K562 (cell line): ENCODE data around the gene ZFP69. TPM values are rescaled to one million over a fixed set of nuclear protein-coding genes. Genes with fewer than 3 reads are reported as not detected.
A peak's percentile ranks its signal among the peaks of the same experiment; 100 is the strongest.

Experiments
- CBX2 ChIP-seq: fragments of 200-600 bp; sonication (generic); IDR thresholded peaks from one replicate; pipeline ENCODE4 v1.6.1; 2012; ENCODE audit warnings: mild to moderate bottlenecking, low read length, inconsistent platforms; ENCODE audit not compliant: insufficient read depth, poor library complexity, severe bottlenecking
- CTBP1 ChIP-seq: fragments of 450-650 bp; IDR thresholded peaks from 2 replicates; pipeline ENCODE4 v1.6.1; 2016; ENCODE audit warnings: borderline replicate concordance
- ESRRA ChIP-seq: fragments of 450-650 bp; IDR thresholded peaks from 2 replicates; pipeline ENCODE4 v1.6.1; 2014; ENCODE audit warnings: low read depth, mild to moderate bottlenecking, moderate library complexity, borderline replicate concordance
- EZH2 ChIP-seq: IDR thresholded peaks from 2 replicates; pipeline ENCODE4 v1.6.1; 2012; ENCODE audit warnings: low read depth, mild to moderate bottlenecking, inconsistent platforms, low read length, borderline replicate concordance
- HDAC1 ChIP-seq, 2 experiments: fragments of 450-650 bp; IDR thresholded peaks; 2 replicates each; pipeline ENCODE4 v1.6.1; 2016 to 2017; ENCODE audit warnings: inconsistent platforms in 1 of 2, mild to moderate bottlenecking in 1 of 2, moderate library complexity in 1 of 2
- HNRNPK ChIP-seq: fragments of 200-400 bp; formaldehyde crosslinking; IDR thresholded peaks from one replicate; pipeline ENCODE4 v1.6.1; 2018; ENCODE audit warnings: mild to moderate bottlenecking, low read depth, low read length; ENCODE audit not compliant: poor library complexity, severe bottlenecking
- KDM5B ChIP-seq: fragments of 200-600 bp; sonication (generic); IDR thresholded peaks from 2 replicates; pipeline ENCODE4 v1.6.1; 2012; ENCODE audit warnings: low read depth, mild to moderate bottlenecking, moderate library complexity, low read length, control low read depth, inconsistent platforms; ENCODE audit not compliant: insufficient replicate concordance
- KLF6 ChIP-seq: fragments of 250-450 bp; sonication (Bioruptor Pico); IDR thresholded peaks from 2 replicates; pipeline ENCODE4 v1.4.0; 2020; ENCODE audit warnings: mild to moderate bottlenecking, moderate library complexity, borderline replicate concordance
- MECOM ChIP-seq: fragments of 250-450 bp; sonication (Bioruptor Pico); IDR thresholded peaks from 2 replicates; pipeline ENCODE4 v1.8.0; 2022; ENCODE audit warnings: inconsistent platforms
- MEIS2 ChIP-seq: fragments of 450-650 bp; IDR thresholded peaks from 2 replicates; pipeline ENCODE4 v1.6.1; 2014; ENCODE audit warnings: mild to moderate bottlenecking; ENCODE audit not compliant: partially characterized antibody
- PHTF2 ChIP-seq: fragments of 250-450 bp; sonication (Bioruptor Pico); IDR thresholded peaks from 2 replicates; pipeline ENCODE4 v1.5.0; 2021; ENCODE audit warnings: mild to moderate bottlenecking
- RBM25 ChIP-seq: fragments of 200-400 bp; formaldehyde crosslinking; IDR thresholded peaks from 2 replicates; pipeline ENCODE4 v1.6.1; 2018; ENCODE audit warnings: low read length, low read depth, moderate library complexity; ENCODE audit not compliant: severe bottlenecking
- SAFB2 ChIP-seq: fragments of 200-400 bp; formaldehyde crosslinking; IDR thresholded peaks from 2 replicates; pipeline ENCODE4 v1.6.1; 2018; ENCODE audit warnings: borderline replicate concordance, low read length, low read depth, moderate library complexity; ENCODE audit not compliant: severe bottlenecking
- SNRNP70 ChIP-seq: fragments of 200-400 bp; formaldehyde crosslinking; optimal IDR thresholded peaks from 2 replicates; pipeline ENCODE3; 2017; ENCODE audit warnings: low read depth, low read length
- SOX6 ChIP-seq: fragments of 450-650 bp; IDR thresholded peaks from 2 replicates; pipeline ENCODE4 v1.6.1; 2014; ENCODE audit warnings: mild to moderate bottlenecking
- TAF7 ChIP-seq: fragments of 450-650 bp; IDR thresholded peaks from 2 replicates; pipeline ENCODE4 v1.6.1; 2016; ENCODE audit warnings: missing genetic modification characterization, missing compliant biosample characterization
- ZNF212 ChIP-seq: fragments of 450-650 bp; formaldehyde crosslinking; IDR thresholded peaks from 2 replicates; pipeline ENCODE4 v1.4.0; 2020; ENCODE audit warnings: mild to moderate bottlenecking
- ZNF668 ChIP-seq: fragments of 250-450 bp; sonication (Bioruptor Pico); IDR thresholded peaks from 2 replicates; pipeline ENCODE4 v1.8.0; 2022; ENCODE audit warnings: mild to moderate bottlenecking, inconsistent platforms
- polyA plus RNA-seq, 8 experiments: library from polyadenylated mRNA; depleted of rRNA in 4 of 8; stranded (reverse) in 5 of 8; unstranded in 3 of 8; fragments of >200 nt; fragmentation: Nextera tagmentation in 2 of 8; fragmentation: Illumina TruSeq in 1 of 8; extraction: Ambion mirVana in 2 of 8; extraction: Trizol in 1 of 8; gene quantifications; 2 replicates each; pipeline versions ENCODE4 v1.2.1 to v1.2.3, GENCODE V29; 2011 to 2014; ENCODE audit warnings: inconsistent platforms in 1 of 8, missing spikeins in 1 of 8
- total RNA-seq, 7 experiments: library from RNA; depleted of rRNA in 6 of 7; stranded (reverse); fragments of >200 nt in 6 of 7; fragmentation: Illumina TruSeq in 2 of 7; extraction: Trizol in 2 of 7; gene quantifications; 2 replicates each; pipeline versions ENCODE4 v1.2.1 to v1.2.3, GENCODE V29; 2011 to 2021; ENCODE audit warnings: low replicate concordance in 1 of 7
- TF ChIP-seq, protein P1 (sequence below): sonication (generic); formaldehyde crosslinking; IDR thresholded peaks from 2 replicates; pipeline ENCODE4 v1.8.0; 2022; ENCODE audit warnings: mild to moderate bottlenecking, low read depth, missing genetic modification reagents
- TF ChIP-seq, protein P2 (sequence below): IDR thresholded peaks from 2 replicates; pipeline ENCODE4 v1.6.1; 2016; ENCODE audit warnings: missing genetic modification characterization, missing compliant biosample characterization
- TF ChIP-seq, protein P3 (sequence below): fragments of 450-650 bp; IDR thresholded peaks from 2 replicates; pipeline ENCODE4 v1.6.1; 2016; ENCODE audit warnings: mild to moderate bottlenecking

Gene ZFP69
- total and polyA plus RNA-seq, 9 of the 15 experiments (the other 6 are each of a cell fraction or from before 2014, with no cell fraction given): 2.0 to 8.4 (median 5.7) TPM

DNA sequence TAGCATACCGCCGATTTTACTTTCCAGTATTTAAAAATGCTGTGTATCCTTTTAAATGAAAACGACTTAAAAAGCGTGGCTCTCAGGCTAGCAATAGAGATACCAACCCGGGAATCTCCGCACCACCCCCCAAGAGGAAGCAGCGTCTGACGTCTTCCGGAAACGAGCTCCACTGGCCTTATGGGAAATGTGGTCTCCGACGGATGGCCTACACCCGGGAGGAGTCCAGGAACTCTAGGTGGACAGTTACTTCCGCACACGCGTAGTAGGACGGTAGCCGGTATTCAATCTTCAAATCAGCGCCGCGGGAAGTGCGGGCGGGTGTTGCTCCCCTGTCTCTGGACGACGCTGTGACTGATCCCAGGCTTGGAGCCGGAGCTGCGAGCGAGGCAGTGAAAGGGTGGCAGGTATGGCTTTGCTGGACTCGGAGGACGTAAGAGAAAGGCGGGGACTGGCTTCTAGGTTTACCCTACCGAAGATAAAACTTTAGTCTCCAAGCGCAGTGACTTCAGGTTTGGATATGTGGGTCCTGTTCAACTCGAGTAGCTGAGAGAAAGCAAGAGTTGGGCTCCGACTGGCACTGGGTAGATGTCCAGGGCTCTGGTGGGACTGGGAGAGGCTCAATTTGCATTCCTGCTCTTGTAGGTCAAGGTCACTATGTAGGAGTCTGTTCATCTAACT, 54.4 kb downstream of the ZFP69 start, which contains the start of gene ZNF684 (continued):
- TF ChIP-seq, protein P1, sequence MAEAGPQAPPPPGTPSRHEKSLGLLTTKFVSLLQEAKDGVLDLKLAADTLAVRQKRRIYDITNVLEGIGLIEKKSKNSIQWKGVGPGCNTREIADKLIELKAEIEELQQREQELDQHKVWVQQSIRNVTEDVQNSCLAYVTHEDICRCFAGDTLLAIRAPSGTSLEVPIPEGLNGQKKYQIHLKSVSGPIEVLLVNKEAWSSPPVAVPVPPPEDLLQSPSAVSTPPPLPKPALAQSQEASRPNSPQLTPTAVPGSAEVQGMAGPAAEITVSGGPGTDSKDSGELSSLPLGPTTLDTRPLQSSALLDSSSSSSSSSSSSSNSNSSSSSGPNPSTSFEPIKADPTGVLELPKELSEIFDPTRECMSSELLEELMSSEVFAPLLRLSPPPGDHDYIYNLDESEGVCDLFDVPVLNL (CRISPR knock-in tag): peak; percentile 85; the same call in 1 of the 2 replicates
- TF ChIP-seq CBX2 (no peak), KLF6 (CRISPR knock-in tag) (0 out of 2 replicates have a peak, but pooled peaks have one; percentile 18), HNRNPK (no peak), SOX6 (no peak; the same call in 1 of the 2 replicates), ZNF212 (CRISPR knock-in tag) (0 out of 2 replicates have a peak, but pooled peaks have one; percentile 66), TAF7 (no peak), EZH2 (no peak), HDAC1 (IDR thresholded peaks at IDR 0.05) (peak in 1 of 2 experiments; percentile 73; a peak in 2 of 4 replicates), RBM25 (no peak), MECOM (CRISPR knock-in tag) (0 out of 2 replicates have a peak, but pooled peaks have one; percentile 53), MEIS2 (peak; percentile 75), SNRNP70 (no peak), SAFB2 (no peak), ESRRA (peak; percentile 64), KDM5B (peak; percentile 95), ZNF668 (CRISPR knock-in tag) (no peak), PHTF2 (CRISPR knock-in tag) (no peak), CTBP1 (peak; percentile 8; the same call in 1 of the 2 replicates)
- TF ChIP-seq, protein P2, sequence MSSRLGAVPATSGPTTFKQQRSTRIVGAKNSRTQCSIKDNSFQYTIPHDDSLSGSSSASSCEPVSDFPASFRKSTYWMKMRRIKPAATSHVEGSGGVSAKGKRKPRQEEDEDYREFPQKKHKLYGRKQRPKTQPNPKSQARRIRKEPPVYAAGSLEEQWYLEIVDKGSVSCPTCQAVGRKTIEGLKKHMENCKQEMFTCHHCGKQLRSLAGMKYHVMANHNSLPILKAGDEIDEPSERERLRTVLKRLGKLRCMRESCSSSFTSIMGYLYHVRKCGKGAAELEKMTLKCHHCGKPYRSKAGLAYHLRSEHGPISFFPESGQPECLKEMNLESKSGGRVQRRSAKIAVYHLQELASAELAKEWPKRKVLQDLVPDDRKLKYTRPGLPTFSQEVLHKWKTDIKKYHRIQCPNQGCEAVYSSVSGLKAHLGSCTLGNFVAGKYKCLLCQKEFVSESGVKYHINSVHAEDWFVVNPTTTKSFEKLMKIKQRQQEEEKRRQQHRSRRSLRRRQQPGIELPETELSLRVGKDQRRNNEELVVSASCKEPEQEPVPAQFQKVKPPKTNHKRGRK (tag): no peak
- TF ChIP-seq, protein P3, sequence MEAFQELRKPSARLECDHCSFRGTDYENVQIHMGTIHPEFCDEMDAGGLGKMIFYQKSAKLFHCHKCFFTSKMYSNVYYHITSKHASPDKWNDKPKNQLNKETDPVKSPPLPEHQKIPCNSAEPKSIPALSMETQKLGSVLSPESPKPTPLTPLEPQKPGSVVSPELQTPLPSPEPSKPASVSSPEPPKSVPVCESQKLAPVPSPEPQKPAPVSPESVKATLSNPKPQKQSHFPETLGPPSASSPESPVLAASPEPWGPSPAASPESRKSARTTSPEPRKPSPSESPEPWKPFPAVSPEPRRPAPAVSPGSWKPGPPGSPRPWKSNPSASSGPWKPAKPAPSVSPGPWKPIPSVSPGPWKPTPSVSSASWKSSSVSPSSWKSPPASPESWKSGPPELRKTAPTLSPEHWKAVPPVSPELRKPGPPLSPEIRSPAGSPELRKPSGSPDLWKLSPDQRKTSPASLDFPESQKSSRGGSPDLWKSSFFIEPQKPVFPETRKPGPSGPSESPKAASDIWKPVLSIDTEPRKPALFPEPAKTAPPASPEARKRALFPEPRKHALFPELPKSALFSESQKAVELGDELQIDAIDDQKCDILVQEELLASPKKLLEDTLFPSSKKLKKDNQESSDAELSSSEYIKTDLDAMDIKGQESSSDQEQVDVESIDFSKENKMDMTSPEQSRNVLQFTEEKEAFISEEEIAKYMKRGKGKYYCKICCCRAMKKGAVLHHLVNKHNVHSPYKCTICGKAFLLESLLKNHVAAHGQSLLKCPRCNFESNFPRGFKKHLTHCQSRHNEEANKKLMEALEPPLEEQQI: no peak
